Breast epithelium (tissue), 3 donors: Measurements from ENCODE around the gene PMM2.

Experiments
- POLR2A ChIP-seq: fragments of 450-650 bp; IDR thresholded peaks from one replicate; pipeline ENCODE4 v1.6.1; 2016; ENCODE audit warnings: antibody characterized with exemption, mild to moderate bottlenecking, moderate library complexity
- POLR2AphosphoS5 ChIP-seq, 3 donors: sonication (generic); formaldehyde crosslinking; IDR thresholded peaks; one replicate each; pipeline ENCODE4 v1.6.1; 2017; ENCODE audit warnings: antibody characterized with exemption in 3 of 3
- TF ChIP-seq, protein P1 (sequence below), 3 donors: fragments of 450-650 bp; IDR thresholded peaks; one replicate each; pipeline ENCODE4 v1.5.1; 2016 to 2017; ENCODE audit warnings: antibody characterized with exemption in 3 of 3, mild to moderate bottlenecking in 3 of 3, moderate library complexity in 3 of 3

- TF ChIP-seq, protein P1, sequence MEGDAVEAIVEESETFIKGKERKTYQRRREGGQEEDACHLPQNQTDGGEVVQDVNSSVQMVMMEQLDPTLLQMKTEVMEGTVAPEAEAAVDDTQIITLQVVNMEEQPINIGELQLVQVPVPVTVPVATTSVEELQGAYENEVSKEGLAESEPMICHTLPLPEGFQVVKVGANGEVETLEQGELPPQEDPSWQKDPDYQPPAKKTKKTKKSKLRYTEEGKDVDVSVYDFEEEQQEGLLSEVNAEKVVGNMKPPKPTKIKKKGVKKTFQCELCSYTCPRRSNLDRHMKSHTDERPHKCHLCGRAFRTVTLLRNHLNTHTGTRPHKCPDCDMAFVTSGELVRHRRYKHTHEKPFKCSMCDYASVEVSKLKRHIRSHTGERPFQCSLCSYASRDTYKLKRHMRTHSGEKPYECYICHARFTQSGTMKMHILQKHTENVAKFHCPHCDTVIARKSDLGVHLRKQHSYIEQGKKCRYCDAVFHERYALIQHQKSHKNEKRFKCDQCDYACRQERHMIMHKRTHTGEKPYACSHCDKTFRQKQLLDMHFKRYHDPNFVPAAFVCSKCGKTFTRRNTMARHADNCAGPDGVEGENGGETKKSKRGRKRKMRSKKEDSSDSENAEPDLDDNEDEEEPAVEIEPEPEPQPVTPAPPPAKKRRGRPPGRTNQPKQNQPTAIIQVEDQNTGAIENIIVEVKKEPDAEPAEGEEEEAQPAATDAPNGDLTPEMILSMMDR (IDR thresholded peaks at IDR 0.05): no peak
- TF ChIP-seq POLR2A: no peak
- TF ChIP-seq POLR2AphosphoS5 (IDR thresholded peaks at IDR 0.05): no peak
These were observed 9.6 kb downstream of the PMM2 start for GRCh38 chr16:8807189-8807588.
